Stomach smooth muscle (tissue), 2 donors: ENCODE measurements around the gene RUNX1.

Source experiments
- H3K27ac ChIP-seq: one replicate; pipeline ENCODE4 v1.7.0; 2013; ENCODE audit warnings: mild to moderate bottlenecking, low read length, inconsistent platforms
- H3K27me3 ChIP-seq, 2 donors: one replicate each; pipeline ENCODE4 v1.7.0; 2013; ENCODE audit warnings: low read length in 2 of 2; ENCODE audit not compliant: insufficient read depth in 2 of 2, control insufficient read depth in 1 of 2
- H3K36me3 ChIP-seq, 2 donors: one replicate each; pipeline ENCODE4 v1.7.0; 2013; ENCODE audit warnings: low read length in 2 of 2; ENCODE audit not compliant: control insufficient read depth in 2 of 2, insufficient read depth in 2 of 2
- H3K4me1 ChIP-seq: one replicate; pipeline ENCODE4 v1.7.0; 2013; ENCODE audit warnings: low read length; ENCODE audit not compliant: control insufficient read depth, insufficient read depth
- H3K4me3 ChIP-seq, 2 donors: one replicate each; pipeline ENCODE4 v1.7.0; 2013; ENCODE audit warnings: low read length in 2 of 2
- H3K9ac ChIP-seq, 2 donors: one replicate each; pipeline ENCODE4 v1.7.0; 2013; ENCODE audit warnings: low read length in 2 of 2, mild to moderate bottlenecking in 1 of 2
- H3K9me3 ChIP-seq, 2 donors: one replicate each; pipeline ENCODE4 v1.7.0; 2013; ENCODE audit warnings: low read length in 2 of 2; ENCODE audit not compliant: control insufficient read depth in 2 of 2
- donor health status: healthy.
- donor health status: Pancreatic carcinoma.

RUNX1 gene

DNA sequence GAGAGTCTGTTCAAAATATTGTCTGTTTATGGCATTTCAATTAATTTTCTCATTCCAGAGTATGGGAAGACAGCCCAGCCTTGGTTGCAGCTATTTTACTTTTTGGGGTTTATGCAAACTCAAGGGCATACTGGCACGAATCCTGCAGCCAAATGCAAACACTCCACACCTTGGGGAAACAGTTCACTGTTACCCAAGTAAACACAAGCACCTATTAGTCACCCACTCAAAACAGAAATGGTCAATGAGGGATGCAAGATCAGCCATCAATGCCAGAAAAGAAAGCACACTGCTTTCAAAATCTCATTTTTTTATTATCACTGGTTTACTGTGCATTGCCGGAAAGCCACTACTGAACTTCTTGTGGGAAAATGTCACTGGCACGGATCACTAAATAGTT lies 170.6 kb downstream of the RUNX1 start:
- Histone ChIP-seq H3K4me1 (no peaks in the 10 kb centered on the region), H3K36me3 (no peaks in the 10 kb centered on the region), H3K9me3 (no peaks in the 10 kb centered on the region), H3K4me3 (no peak overlapping the region), H3K27ac (no peak overlapping the region), H3K9ac (no peak overlapping the region), H3K27me3 (peaks cover 0 to under 1% of the 10 kb centered on the region in 2 donors)

DNA sequence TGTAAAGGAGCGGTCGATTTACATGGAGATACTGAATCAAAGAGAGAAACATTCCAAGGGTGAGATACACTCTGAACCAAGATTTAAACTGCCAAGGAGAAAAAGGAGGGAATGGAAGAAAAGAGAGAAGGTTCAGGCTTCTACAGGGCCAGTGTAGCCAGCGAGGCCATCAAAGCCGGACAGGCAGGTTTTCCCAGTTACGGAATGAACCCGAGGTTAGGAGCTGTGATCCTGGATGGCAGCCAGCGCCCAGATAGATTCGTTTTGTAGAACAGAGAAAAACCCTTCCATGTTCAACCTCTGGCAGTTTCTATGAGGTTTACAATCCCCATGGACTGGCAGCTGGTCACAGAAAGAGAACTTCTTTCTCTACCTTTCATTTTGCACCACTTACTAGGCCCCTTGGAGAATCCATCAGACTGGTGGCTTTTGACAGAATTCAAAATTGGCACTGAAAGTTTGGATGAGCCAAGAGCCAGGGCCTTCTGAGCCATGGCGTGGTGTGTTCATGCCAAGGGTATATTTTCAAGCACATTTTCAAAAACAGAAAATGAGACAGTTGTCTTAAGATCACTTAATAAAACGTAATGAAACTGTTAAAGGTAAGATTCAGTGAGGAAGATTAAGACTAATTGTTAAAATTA lies 171.5 kb downstream of the RUNX1 start:
- Histone ChIP-seq H3K36me3 (no peaks in the 10 kb centered on the region), H3K4me3 (no peak overlapping the region), H3K4me1 (no peaks in the 10 kb centered on the region), H3K27ac (no peak overlapping the region), H3K9ac (no peak overlapping the region), H3K9me3 (no peaks in the 10 kb centered on the region), H3K27me3 (no peaks in the 10 kb centered on the region)

DNA sequence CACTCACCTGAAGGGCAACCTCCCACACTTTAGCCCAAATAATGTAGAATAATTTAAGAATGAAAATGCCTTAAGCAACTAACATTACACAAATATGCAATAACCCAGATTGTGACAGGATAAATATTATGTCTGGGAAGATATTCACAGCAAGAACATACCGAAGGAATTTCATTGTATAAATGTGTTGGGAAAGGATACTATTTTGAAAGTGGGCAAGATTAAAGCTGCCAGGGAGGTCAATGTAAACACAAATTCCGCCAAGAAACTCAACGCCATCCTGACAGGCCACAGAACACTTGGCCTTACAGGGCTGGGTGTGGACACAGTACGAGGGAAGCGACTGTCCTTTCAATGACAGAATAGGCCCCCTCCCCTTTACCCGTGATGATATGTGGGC lies 173.3 kb downstream of the RUNX1 start:
- H3K27ac ChIP-seq, result no peak overlapping the region

DNA sequence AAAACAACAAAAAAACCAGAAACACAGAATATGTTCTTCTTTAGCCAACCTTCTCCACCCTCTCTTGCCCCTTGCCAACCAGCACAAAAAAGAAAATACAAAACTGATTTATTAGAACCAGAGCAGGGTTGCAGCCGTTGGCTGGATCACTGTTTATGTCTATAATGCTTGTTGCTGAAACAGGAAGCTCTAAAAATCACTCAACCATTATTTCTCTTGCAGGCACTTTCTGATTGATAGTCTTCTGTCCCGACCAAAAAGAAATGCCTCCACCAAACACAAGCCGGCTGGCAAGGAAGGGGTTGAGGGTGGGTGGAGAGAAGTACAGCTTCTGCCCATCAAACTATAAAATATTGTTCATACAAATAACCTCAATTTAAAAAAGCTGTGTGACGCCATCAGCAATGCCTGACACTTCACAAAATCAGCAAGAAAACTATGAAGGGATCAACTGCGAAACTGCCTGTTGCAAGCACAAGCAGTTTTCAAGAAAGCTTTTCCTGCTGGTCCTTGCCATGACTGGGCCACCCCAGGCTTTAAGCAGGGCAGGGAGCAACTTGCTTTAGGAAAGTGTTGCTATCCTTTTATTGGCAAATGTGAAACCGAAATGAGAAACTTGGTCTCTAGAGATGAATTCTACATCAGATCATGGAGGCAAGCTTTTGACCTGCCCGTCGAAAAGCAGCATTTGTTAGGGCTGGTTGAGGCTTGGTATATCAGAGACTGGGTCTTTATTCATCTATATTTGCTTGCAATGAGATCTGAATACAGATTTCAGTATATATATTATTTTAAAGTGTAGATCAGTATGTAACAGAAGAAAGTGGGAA lies 174.2 kb downstream of the RUNX1 start:
- H3K4me3 ChIP-seq, result no peak overlapping the region
- no peak overlapping the region for H3K9ac ChIP-seq
- no peaks in the 10 kb centered on the region for H3K36me3 ChIP-seq
- no peaks in the 10 kb centered on the region for H3K9me3 ChIP-seq
- H3K27me3 ChIP-seq, result peaks cover 0 to 3% of the 10 kb centered on the region in 2 donors
- H3K4me1 ChIP-seq, result no peaks in the 10 kb centered on the region
- H3K27ac ChIP-seq, result no peak overlapping the region

More for the DNA sequence above, 173.3 kb downstream of the RUNX1 start:
- H3K4me3 ChIP-seq, result no peak overlapping the region
- peaks cover 0 to 3% of the 10 kb centered on the region in 2 donors for H3K27me3 ChIP-seq
- no peak overlapping the region for H3K9ac ChIP-seq
- H3K36me3 ChIP-seq, result no peaks in the 10 kb centered on the region
- H3K9me3 ChIP-seq, result no peaks in the 10 kb centered on the region
- H3K4me1 ChIP-seq, result no peaks in the 10 kb centered on the region

DNA sequence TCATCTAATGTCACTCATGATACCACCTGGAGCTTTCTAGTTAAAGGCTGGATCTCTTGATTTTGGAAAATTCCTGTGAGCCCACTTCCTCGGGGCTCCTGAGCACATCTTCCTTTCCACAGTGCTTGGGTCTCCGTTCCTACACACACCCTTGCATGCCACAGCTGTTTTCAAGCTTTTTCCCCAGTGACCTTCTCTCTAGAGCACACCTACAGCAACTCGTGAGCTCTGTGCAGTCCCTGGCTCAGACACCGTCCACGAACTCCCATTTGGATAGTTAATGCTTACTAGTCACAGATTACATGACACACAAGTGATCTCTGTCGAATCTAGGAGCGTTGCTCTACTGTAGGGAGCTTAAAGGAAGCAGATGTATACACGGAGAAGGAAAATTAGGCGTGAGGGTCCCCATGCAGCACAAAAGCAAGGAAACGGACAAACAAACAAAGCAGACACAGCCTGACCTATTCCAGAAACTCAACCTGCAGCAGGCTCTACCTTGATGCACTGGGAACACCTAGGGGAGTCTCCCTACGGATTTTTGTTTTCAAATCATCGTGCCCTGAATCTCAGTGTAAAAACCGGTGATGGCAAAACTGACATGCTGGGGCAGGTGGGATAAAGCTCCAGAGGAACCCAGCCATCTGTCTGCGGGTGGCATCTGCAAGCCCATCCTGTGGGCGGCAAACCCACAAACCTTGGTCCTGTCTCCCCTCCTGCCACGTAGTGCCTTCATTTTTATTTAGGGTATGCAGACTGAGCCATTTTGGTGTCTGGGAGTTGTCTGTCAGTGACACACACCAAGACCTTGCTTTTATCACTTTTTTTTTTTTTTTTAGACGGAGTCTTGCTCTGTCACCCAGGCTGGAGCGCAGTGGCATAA lies 177.8 kb downstream of the RUNX1 start:
- H3K4me1 ChIP-seq, result no peaks in the 10 kb centered on the region
- peaks cover 0 to 3% of the 10 kb centered on the region in 2 donors for H3K27me3 ChIP-seq
- no peaks in the 10 kb centered on the region for H3K36me3 ChIP-seq
- no peaks in the 10 kb centered on the region for H3K9me3 ChIP-seq
- H3K4me3 ChIP-seq, result no peak overlapping the region
- H3K27ac ChIP-seq, result no peak overlapping the region
- H3K9ac ChIP-seq, result no peak overlapping the region

DNA sequence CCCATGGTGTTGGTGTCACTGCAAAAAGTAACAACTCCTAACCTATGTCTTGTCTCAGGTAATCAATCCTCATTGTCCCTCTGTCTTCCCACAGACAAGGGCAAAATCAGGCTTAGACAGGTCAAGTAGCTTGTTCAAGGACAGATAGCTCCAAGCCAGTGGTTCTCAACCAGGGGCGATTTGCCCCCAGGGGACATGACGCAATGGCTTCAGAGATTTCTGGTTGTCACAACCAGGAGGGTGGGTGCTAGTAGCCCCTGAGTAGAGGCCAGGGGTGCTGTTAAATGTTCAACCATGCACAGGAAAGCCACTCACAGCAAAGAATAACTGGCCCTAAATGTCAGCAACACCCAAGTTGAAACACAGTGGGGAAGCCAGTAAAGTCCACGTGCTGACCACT lies 178.9 kb downstream of the RUNX1 start:
- Histone ChIP-seq H3K27me3 (peaks cover 0 to 3% of the 10 kb centered on the region in 2 donors), H3K4me3 (no peak overlapping the region), H3K27ac (no peak overlapping the region), H3K36me3 (no peaks in the 10 kb centered on the region), H3K9ac (no peak overlapping the region), H3K4me1 (no peaks in the 10 kb centered on the region), H3K9me3 (no peaks in the 10 kb centered on the region)

DNA sequence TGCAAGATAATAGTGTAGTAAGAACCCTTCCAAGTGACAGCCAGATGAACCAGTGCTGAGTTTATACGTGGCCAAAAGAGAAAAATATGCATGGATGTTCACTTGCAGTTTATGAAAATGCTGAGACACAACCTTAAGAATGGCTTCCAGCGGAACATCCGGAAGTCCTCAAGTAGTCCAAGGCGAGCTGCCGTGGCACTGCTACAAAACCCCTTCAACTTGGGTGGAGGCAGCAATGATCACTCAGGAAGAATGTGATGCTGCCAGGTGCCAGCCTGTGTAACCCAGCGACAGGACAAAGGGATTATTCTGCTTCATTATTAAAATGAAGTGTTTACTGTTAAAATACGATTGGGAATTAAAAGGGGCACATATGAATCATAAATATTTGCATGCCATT lies 179.6 kb downstream of the RUNX1 start:
- Histone ChIP-seq H3K27ac (no peak overlapping the region), H3K4me1 (no peaks in the 10 kb centered on the region), H3K9ac (no peak overlapping the region), H3K4me3 (no peak overlapping the region), H3K36me3 (no peaks in the 10 kb centered on the region), H3K9me3 (no peaks in the 10 kb centered on the region), H3K27me3 (peaks cover 0 to 3% of the 10 kb centered on the region in 2 donors)

DNA sequence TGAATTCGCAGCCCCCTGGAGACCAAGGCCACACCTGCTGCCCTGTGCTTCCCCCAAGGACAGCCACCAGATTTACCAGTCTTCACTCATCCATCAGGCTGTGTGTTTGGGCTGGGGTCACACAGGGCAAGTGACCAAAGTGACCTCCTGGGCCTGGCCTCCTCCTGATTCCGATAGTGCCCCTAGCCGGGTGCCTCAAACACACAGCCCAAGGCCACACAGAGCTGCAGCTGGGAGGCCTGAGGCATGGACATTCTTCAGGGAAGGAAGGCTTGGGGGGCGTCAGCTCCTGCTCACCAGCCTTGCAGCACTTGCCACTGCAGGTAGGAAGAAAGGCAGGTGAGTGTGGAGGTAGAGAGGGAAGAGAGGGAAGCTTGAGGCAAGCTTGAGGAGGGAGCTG lies 181.3 kb downstream of the RUNX1 start:
- H3K27me3 ChIP-seq, result peaks cover 0 to 3% of the 10 kb centered on the region in 2 donors
- H3K9me3 ChIP-seq, result no peaks in the 10 kb centered on the region
- peaks cover 3% of the 10 kb centered on the region for H3K4me1 ChIP-seq
- H3K9ac ChIP-seq, result no peak overlapping the region
- no peaks in the 10 kb centered on the region for H3K36me3 ChIP-seq
- no peak overlapping the region for H3K27ac ChIP-seq
- no peak overlapping the region for H3K4me3 ChIP-seq

DNA sequence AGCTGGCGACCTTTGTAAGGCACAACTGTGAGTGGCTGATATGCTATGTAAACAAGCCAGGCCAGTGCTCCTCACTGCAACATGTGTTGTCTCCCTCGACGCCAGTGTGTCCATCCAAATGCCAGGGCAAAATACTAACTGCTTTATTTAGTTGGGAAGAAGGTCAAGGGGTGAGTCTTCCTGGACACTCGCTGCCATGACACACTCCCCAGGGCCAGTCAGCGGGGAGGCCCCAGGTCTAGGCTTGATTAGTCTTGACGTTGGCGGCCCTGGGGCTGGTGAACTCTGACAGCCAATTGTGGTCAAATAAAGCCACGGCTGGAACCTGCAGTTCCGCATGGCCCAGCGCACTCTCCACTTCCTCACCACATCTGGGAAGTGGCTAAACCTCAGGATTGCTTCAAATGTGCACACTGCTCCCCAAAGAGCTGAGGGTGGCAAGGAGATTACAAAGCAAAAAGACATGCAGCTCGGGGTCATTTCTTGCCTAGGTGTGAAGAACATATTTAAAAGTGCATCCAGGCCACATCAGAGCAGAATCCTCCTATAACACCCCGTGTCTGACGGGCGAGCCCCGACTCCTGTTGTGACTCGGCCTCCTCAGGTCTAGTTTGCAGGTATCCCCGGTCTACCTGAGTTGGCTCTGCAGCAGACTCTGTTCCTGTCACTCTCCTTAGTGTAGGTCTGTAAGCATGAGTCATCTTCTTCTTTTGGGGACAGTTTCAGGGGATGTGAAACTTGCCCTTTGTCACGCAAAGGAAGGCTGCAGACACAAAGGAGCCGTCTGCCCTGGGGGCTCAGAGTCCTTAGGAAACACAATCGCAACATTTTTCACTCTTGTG lies 183.5 kb downstream of the RUNX1 start:
- Histone ChIP-seq H3K27me3 (no peaks in the 10 kb centered on the region), H3K9me3 (no peaks in the 10 kb centered on the region), H3K9ac (no peak overlapping the region), H3K27ac (no peak overlapping the region), H3K4me3 (no peak overlapping the region), H3K4me1 (peaks cover 3% of the 10 kb centered on the region), H3K36me3 (no peaks in the 10 kb centered on the region)
